HepG2 (cell line): ENCODE results near the gene SECTM1. TPM values are rescaled to one million over a fixed set of nuclear protein-coding genes. Genes with fewer than 3 reads are reported as not detected.

Source experiments
- E2F2 ChIP-seq: sonication (generic); formaldehyde crosslinking; IDR thresholded peaks from 2 replicates; pipeline ENCODE4 v1.4.0; 2020; ENCODE audit warnings: missing genetic modification reagents, borderline replicate concordance
- GPN1 ChIP-seq: sonication (generic); formaldehyde crosslinking; IDR thresholded peaks from 2 replicates; pipeline ENCODE4 v1.5.1; 2020; ENCODE audit warnings: missing genetic modification reagents, borderline replicate concordance
- HNRNPL ChIP-seq: fragments of 200-400 bp; formaldehyde crosslinking; IDR thresholded peaks from 2 replicates; pipeline ENCODE4 v1.6.1; 2017; ENCODE audit warnings: mild to moderate bottlenecking, low read depth, low read length
- MTA1 ChIP-seq: sonication (generic); formaldehyde crosslinking; IDR thresholded peaks from 2 replicates; pipeline ENCODE4 v1.4.0; 2020; ENCODE audit warnings: missing genetic modification reagents, mild to moderate bottlenecking, borderline replicate concordance
- MXD4 ChIP-seq: IDR thresholded peaks from 2 replicates; pipeline ENCODE4 v1.6.1; 2016; ENCODE audit warnings: mild to moderate bottlenecking, missing biosample characterization, missing genetic modification reagents
- RARA ChIP-seq: IDR thresholded peaks from 2 replicates; pipeline ENCODE4 v1.6.1; 2016; ENCODE audit warnings: missing genetic modification reagents, missing compliant biosample characterization
- ZFYVE20 ChIP-seq: sonication (generic); formaldehyde crosslinking; IDR thresholded peaks from 2 replicates; pipeline ENCODE4 v1.8.0; 2023; ENCODE audit warnings: low read depth, mild to moderate bottlenecking, moderate library complexity, missing genetic modification reagents, borderline replicate concordance
- ZMYM4 ChIP-seq: sonication (generic); formaldehyde crosslinking; IDR thresholded peaks from 2 replicates; pipeline ENCODE4 v1.8.1; 2023; ENCODE audit warnings: mild to moderate bottlenecking, missing genetic modification reagents
- ZNF331 ChIP-seq: sonication (generic); formaldehyde crosslinking; IDR thresholded peaks from 2 replicates; pipeline ENCODE4 v1.4.0; 2020; ENCODE audit warnings: missing genetic modification reagents
- ZNF597 ChIP-seq: sonication (generic); formaldehyde crosslinking; IDR thresholded peaks from 2 replicates; pipeline ENCODE4 v1.5.0; 2020; ENCODE audit warnings: missing genetic modification reagents
- polyA plus RNA-seq, 8 experiments: library from polyadenylated mRNA; depleted of rRNA in 3 of 8; stranded (reverse) in 7 of 8; unstranded in 1 of 8; fragments of >200 nt; fragmentation: Illumina TruSeq in 4 of 8; extraction: Trizol in 4 of 8; gene quantifications; 2 replicates each; pipeline versions ENCODE4 v1.2.1 to v1.2.3, GENCODE V29; 2011 to 2016; ENCODE audit warnings: low read depth in 4 of 8, missing spikeins in 1 of 8, mixed read lengths in 1 of 8; ENCODE audit not compliant: insufficient read depth in 1 of 8
- total RNA-seq, 5 experiments: library from RNA; depleted of rRNA; stranded (reverse); fragments of >200 nt; fragmentation: Illumina TruSeq; extraction: Trizol; gene quantifications; 2 replicates each; pipeline ENCODE4 v1.2.3, GENCODE V29; 2016; ENCODE audit warnings: low read depth in 1 of 5
- TF ChIP-seq, protein P1 (sequence below): sonication (generic); formaldehyde crosslinking; IDR thresholded peaks from 2 replicates; pipeline ENCODE4; 2020; ENCODE audit warnings: missing genetic modification reagents, mild to moderate bottlenecking, borderline replicate concordance
- TF ChIP-seq, protein P2 (sequence below): sonication (generic); formaldehyde crosslinking; IDR thresholded peaks from 2 replicates; pipeline ENCODE4 v1.4.0; 2020; ENCODE audit warnings: missing genetic modification reagents
- TF ChIP-seq, protein P3 (sequence below): sonication (generic); formaldehyde crosslinking; IDR thresholded peaks from 2 replicates; pipeline ENCODE4 v1.8.0; 2022; ENCODE audit warnings: missing genetic modification reagents, mild to moderate bottlenecking, borderline replicate concordance

SECTM1 gene
- total and polyA plus RNA-seq, 2 of the 13 experiments (the other 11 are each of a cell fraction or from before 2014, with no cell fraction given) = 3.5 to 5.3 TPM

DNA sequence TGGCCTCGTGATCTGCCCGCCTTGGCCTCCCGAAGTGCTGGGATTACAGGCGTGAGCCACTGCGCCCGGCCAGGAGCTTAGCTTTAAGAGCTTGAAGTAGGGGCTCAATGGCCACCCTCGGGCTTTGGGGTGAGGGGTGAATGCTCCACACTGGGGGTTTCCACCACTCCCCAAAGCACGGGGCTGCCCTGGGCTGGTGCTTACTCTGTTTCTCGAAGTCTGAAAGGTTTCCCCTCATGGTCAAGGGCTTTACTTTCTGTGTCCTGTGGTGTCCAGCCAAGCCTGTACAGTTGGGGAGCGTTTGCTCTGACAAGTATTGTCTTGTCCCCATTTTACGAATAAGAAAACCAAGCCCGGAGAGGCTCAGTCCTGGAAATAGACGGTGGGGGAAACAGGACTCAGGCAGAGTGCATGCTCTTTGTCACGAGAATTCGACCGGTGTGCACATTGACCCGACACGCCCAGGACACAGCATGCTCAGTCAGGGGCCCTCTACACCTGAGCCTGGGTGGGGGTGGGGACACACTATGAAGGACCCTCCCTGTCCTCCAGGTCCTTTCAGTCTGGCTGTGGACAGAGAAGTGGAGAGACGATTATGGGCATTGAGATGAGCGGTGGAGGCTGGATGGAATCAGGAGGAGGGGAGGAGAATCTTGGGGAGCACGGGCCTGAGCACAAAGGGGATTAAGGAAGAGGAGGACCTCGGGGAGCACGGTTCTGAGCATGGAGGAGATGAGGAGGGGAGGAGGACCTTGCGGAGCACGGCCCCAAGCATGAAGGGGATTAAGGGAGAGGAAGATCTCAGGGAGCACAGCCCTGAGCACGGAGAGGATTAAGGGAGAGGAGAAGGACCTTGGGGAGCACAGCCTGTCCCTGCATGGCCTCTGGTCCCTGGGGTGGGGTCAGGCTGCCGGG is 23.7 kb downstream of the SECTM1 start (continued):
- TF ChIP-seq HNRNPL = no peak
- TF ChIP-seq MXD4 (CRISPR knock-in tag) = peak; percentile 62; the same call in 1 of the 2 replicates
- TF ChIP-seq, protein P1, sequence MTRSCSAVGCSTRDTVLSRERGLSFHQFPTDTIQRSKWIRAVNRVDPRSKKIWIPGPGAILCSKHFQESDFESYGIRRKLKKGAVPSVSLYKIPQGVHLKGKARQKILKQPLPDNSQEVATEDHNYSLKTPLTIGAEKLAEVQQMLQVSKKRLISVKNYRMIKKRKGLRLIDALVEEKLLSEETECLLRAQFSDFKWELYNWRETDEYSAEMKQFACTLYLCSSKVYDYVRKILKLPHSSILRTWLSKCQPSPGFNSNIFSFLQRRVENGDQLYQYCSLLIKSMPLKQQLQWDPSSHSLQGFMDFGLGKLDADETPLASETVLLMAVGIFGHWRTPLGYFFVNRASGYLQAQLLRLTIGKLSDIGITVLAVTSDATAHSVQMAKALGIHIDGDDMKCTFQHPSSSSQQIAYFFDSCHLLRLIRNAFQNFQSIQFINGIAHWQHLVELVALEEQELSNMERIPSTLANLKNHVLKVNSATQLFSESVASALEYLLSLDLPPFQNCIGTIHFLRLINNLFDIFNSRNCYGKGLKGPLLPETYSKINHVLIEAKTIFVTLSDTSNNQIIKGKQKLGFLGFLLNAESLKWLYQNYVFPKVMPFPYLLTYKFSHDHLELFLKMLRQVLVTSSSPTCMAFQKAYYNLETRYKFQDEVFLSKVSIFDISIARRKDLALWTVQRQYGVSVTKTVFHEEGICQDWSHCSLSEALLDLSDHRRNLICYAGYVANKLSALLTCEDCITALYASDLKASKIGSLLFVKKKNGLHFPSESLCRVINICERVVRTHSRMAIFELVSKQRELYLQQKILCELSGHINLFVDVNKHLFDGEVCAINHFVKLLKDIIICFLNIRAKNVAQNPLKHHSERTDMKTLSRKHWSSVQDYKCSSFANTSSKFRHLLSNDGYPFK = peak; percentile 32; the same call in 1 of the 2 replicates
- TF ChIP-seq, protein P2, sequence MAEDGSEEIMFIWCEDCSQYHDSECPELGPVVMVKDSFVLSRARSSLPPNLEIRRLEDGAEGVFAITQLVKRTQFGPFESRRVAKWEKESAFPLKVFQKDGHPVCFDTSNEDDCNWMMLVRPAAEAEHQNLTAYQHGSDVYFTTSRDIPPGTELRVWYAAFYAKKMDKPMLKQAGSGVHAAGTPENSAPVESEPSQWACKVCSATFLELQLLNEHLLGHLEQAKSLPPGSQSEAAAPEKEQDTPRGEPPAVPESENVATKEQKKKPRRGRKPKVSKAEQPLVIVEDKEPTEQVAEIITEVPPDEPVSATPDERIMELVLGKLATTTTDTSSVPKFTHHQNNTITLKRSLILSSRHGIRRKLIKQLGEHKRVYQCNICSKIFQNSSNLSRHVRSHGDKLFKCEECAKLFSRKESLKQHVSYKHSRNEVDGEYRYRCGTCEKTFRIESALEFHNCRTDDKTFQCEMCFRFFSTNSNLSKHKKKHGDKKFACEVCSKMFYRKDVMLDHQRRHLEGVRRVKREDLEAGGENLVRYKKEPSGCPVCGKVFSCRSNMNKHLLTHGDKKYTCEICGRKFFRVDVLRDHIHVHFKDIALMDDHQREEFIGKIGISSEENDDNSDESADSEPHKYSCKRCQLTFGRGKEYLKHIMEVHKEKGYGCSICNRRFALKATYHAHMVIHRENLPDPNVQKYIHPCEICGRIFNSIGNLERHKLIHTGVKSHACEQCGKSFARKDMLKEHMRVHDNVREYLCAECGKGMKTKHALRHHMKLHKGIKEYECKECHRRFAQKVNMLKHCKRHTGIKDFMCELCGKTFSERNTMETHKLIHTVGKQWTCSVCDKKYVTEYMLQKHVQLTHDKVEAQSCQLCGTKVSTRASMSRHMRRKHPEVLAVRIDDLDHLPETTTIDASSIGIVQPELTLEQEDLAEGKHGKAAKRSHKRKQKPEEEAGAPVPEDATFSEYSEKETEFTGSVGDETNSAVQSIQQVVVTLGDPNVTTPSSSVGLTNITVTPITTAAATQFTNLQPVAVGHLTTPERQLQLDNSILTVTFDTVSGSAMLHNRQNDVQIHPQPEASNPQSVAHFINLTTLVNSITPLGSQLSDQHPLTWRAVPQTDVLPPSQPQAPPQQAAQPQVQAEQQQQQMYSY = no peak
- TF ChIP-seq, protein P3, sequence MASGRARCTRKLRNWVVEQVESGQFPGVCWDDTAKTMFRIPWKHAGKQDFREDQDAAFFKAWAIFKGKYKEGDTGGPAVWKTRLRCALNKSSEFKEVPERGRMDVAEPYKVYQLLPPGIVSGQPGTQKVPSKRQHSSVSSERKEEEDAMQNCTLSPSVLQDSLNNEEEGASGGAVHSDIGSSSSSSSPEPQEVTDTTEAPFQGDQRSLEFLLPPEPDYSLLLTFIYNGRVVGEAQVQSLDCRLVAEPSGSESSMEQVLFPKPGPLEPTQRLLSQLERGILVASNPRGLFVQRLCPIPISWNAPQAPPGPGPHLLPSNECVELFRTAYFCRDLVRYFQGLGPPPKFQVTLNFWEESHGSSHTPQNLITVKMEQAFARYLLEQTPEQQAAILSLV (CRISPR knock-in tag) = 0 out of 2 replicates have a peak, but pooled peaks have one; percentile 24
- peak; percentile 48; the same call in 1 of the 2 replicates for TF ChIP-seq ZNF331 (CRISPR knock-in tag)
- TF ChIP-seq RARA = peak; percentile 50
- TF ChIP-seq MTA1 (CRISPR knock-in tag) = peak; percentile 57; the same call in 1 of the 2 replicates
- TF ChIP-seq ZMYM4 (CRISPR knock-in tag) = peak; percentile 61; the same call in 1 of the 2 replicates
- TF ChIP-seq ZFYVE20 (CRISPR knock-in tag) = no peak
- TF ChIP-seq GPN1 (CRISPR knock-in tag) = no peak
- TF ChIP-seq ZNF597 = no peak
- TF ChIP-seq E2F2 (CRISPR knock-in tag) = no peak
